PFSK-1 (cell line): ENCODE data around the gene NMNAT3.

Experiments
- POLR2AphosphoS5 ChIP-seq: IDR thresholded peaks from 2 replicates; pipeline ENCODE4 v1.6.1; 2012; ENCODE audit warnings: low read depth, mild to moderate bottlenecking, control low read depth, low read length, moderate library complexity
- SIN3A ChIP-seq: IDR thresholded peaks from 2 replicates; pipeline ENCODE4 v1.6.1; 2012; ENCODE audit warnings: mild to moderate bottlenecking, low read length, moderate library complexity, borderline replicate concordance; ENCODE audit not compliant: insufficient read depth

GRCh38 chr3:139601191-139601961 is 76.4 kb downstream of the NMNAT3 start:
- TF ChIP-seq POLR2AphosphoS5: no peak
- TF ChIP-seq SIN3A: no peak
